B cell (primary cell): ENCODE results near the gene RTN4.

Experiments used
- EZH2 ChIP-seq: IDR thresholded peaks from 2 replicates; pipeline ENCODE4 v1.6.1; 2012; ENCODE audit warnings: borderline replicate concordance, low read depth, mild to moderate bottlenecking, moderate library complexity, low read length; ENCODE audit not compliant: insufficient read depth, poor library complexity, severe bottlenecking
- TF ChIP-seq, protein P1 (sequence below): fragments of 200-600 bp; IDR thresholded peaks from one replicate; pipeline ENCODE4 v1.8.0; 2022; ENCODE audit warnings: antibody characterized with exemption, mild to moderate bottlenecking

DNA sequence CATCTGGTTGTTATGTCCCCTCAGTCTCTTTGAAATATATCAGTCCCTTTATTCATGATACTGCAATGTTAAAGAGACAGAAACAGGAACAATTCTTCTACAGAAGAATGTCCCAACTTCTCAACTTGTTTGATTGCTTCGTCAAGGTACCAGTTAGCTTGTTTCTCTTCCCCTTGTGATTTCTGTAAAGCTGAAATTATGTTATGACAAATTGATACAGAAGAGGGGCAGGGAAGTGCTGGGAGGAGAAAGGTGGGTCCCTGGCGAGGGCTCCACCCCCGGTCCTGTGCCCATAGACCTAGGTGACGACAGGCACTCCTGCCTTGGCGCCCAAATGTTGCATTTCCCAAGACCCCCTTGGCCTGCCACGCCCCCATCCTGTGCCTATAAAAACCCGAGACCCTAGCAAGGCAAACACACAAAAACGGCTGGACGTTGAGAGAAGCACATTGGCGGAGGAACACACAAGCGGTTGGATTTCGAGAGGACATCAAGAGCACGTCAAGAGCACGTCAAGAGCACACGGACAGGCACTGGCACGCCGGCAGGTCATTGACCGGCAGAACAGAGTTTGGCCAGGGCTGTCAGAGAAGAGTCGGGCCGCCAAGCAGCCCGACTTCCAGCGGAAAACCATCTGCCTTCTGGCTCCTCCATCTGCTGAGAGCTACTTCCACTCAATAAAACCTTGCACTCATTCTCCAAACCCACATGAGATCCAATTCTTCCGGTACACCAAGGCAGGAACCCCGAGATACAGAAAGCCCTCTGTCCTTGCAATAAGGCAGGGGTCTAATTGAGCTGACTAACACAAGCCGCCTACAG lies 11.5 kb upstream of the RTN4 start:
- TF ChIP-seq, protein P1, sequence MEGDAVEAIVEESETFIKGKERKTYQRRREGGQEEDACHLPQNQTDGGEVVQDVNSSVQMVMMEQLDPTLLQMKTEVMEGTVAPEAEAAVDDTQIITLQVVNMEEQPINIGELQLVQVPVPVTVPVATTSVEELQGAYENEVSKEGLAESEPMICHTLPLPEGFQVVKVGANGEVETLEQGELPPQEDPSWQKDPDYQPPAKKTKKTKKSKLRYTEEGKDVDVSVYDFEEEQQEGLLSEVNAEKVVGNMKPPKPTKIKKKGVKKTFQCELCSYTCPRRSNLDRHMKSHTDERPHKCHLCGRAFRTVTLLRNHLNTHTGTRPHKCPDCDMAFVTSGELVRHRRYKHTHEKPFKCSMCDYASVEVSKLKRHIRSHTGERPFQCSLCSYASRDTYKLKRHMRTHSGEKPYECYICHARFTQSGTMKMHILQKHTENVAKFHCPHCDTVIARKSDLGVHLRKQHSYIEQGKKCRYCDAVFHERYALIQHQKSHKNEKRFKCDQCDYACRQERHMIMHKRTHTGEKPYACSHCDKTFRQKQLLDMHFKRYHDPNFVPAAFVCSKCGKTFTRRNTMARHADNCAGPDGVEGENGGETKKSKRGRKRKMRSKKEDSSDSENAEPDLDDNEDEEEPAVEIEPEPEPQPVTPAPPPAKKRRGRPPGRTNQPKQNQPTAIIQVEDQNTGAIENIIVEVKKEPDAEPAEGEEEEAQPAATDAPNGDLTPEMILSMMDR: no peak
- no peak for TF ChIP-seq EZH2
